Activated B cell treated with CpG ODN at 0.5 μM for 24 hours (primary cell): ENCODE data around the gene GEN1. TPM values are rescaled to one million over a fixed set of nuclear protein-coding genes. Genes with fewer than 3 reads are reported as not detected.

Source experiments
- ATAC-seq: fragments of 200-7000 bp; cut with Tn5 transposase; one replicate; pipeline ENCODE4 v1.10.0; 2021; ENCODE audit warnings: low read depth, mild to moderate bottlenecking, moderate library complexity
- CTCF ChIA-PET: fragments of 350-600 bp; sonication (Branson Sonifier 250); formaldehyde crosslinking; loops from one replicate; lab custom pipeline; 2021; ENCODE audit warnings: antibody characterized with exemption; lab: Charles Lee
- POLR2A ChIA-PET: fragments of 350-600 bp; sonication (Branson Sonifier 250); formaldehyde crosslinking; loops from one replicate; lab custom pipeline; 2021; ENCODE audit warnings: antibody characterized with exemption; lab: Charles Lee
- DNase-seq: peaks from one replicate; pipeline ENCODE4 v3.0.0; 2022
- H3K27ac Mint-ChIP-seq: one replicate; pipeline ENCODE4 v1.8.0; 2020; ENCODE audit warnings: mixed read lengths
- H3K27me3 Mint-ChIP-seq: one replicate; pipeline ENCODE4 v1.8.0; 2021; ENCODE audit warnings: mixed read lengths
- H3K36me3 Mint-ChIP-seq: one replicate; pipeline ENCODE4 v1.8.0; 2021; ENCODE audit warnings: low read depth, mixed read lengths
- H3K4me1 Mint-ChIP-seq: one replicate; pipeline ENCODE4 v1.8.0; 2021; ENCODE audit warnings: mixed read lengths
- H3K4me3 Mint-ChIP-seq: one replicate; pipeline ENCODE4 v1.8.0; 2020; ENCODE audit warnings: mild to moderate bottlenecking, mixed read lengths
- H3K9me3 Mint-ChIP-seq: one replicate; pipeline ENCODE4 v1.8.0; 2020; ENCODE audit warnings: mixed read lengths
- intact Hi-C: fragments of 100-400 bp; cut with micrococcal nuclease; formaldehyde crosslinking; loops from one replicate; pipeline ENCODE4 v1.15.1; 2024
- total RNA-seq: library from RNA; stranded (reverse); gene quantifications from 2 replicates; pipeline ENCODE4 v1.2.3, GENCODE V29; 2022
- TF ChIP-seq, protein P1 (sequence below): fragments of 200-600 bp; IDR thresholded peaks from one replicate; pipeline ENCODE4 v1.8.0; 2022; ENCODE audit warnings: antibody characterized with exemption, mild to moderate bottlenecking

Gene GEN1
- total RNA-seq, 1 donor from 2014 or later: 163 TPM

DNA sequence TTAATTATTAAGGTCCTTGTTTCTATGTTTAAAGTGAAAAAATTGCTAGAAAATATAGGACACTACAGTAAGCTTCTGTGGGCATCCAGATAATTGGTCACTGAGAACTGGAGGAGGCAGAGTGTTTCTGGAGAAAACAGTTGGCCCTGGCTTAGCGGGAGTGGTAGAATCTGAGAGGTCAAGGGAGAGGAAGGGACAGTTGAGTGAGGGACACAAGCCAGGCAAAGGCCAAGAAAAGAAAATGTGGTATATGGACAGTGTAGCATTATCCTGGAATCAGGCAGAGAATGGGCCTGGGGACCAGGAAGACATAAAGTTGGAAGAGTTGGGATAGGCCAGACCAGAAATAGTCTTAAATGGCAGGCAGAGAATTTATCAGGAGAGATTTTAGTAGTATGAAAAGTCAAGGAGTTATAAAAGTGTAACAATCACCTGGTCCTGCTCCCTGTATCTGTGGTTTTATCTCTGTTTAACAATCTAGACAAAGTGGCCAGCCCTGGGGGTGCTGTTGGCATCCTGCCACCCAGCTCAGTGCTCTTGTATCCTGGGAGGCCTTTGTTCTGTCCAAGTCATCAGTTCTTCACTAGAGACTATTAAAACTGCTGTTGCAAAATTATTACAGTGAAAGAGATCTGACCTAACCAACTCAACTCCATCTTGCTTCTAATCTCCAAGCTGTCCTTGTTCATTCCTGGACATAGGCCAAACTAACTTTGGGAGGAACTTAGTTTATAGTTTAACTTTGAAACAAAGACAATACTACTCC is 46.9 kb downstream of the GEN1 start:
- no peaks in the 10 kb centered on the region for H3K9me3 Mint-ChIP-seq
- CTCF ChIA-PET: no interaction called here
- peaks cover 72% of the 10 kb centered on the region for H3K4me1 Mint-ChIP-seq
- H3K4me3 Mint-ChIP-seq: peak overlapping the region; percentile 2
- TF ChIP-seq, protein P1, sequence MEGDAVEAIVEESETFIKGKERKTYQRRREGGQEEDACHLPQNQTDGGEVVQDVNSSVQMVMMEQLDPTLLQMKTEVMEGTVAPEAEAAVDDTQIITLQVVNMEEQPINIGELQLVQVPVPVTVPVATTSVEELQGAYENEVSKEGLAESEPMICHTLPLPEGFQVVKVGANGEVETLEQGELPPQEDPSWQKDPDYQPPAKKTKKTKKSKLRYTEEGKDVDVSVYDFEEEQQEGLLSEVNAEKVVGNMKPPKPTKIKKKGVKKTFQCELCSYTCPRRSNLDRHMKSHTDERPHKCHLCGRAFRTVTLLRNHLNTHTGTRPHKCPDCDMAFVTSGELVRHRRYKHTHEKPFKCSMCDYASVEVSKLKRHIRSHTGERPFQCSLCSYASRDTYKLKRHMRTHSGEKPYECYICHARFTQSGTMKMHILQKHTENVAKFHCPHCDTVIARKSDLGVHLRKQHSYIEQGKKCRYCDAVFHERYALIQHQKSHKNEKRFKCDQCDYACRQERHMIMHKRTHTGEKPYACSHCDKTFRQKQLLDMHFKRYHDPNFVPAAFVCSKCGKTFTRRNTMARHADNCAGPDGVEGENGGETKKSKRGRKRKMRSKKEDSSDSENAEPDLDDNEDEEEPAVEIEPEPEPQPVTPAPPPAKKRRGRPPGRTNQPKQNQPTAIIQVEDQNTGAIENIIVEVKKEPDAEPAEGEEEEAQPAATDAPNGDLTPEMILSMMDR: no peak
- POLR2A ChIA-PET: interaction anchor here (0.8 to 7.7 kb wide), 4 partner anchors 9 to 46 kb away, joined by 3 to 118 read pairs (median 11); partner anchors contain the start of genes GEN1 and SMC6
- H3K27ac Mint-ChIP-seq: peak overlapping the region; percentile 75
- DNase-seq: no peak
- ATAC-seq: no peak
- H3K36me3 Mint-ChIP-seq: no peaks in the 10 kb centered on the region
- intact Hi-C loops: no loop called here
- no peaks in the 10 kb centered on the region for H3K27me3 Mint-ChIP-seq

DNA sequence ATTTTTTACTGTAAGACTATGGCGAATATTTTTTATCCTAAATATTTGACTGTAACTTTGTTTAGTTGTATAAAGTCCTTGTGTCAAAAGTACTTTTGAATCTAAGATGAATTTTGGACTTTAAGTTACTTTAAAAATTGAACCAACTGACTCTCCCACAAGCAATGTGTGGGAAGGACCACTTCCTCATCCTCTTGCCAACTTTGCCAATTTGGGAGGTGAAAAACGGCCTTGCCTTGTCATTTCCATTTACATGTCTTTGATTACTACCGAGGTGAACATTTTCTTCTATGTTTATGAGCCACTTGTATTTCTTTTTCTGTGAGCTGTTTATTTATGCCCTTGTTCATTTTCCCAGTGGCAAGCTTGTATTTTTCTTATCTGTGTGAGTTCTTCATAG is 49.6 kb downstream of the GEN1 start:
- intact Hi-C loops: no loop called here
- peak overlapping the region; percentile 76 for H3K4me3 Mint-ChIP-seq
- H3K36me3 Mint-ChIP-seq: no peaks in the 10 kb centered on the region
- peak overlapping the region; percentile 97 for H3K27ac Mint-ChIP-seq
- no peaks in the 10 kb centered on the region for H3K27me3 Mint-ChIP-seq
- ChIA-PET POLR2A (interaction anchor here (1.4 to 7.7 kb wide), 6 partner anchors 9 to 52 kb away, joined by 3 to 172 read pairs (median 18); partner anchors contain the start of genes GEN1, MSGN1 and SMC6), CTCF (interaction anchor here (1.7 kb wide), 1 partner anchor 27 kb away, joined by 7 read pairs; no protein-coding TSS in a partner anchor)
- ATAC-seq: no peak
- DNase-seq: no peak
- H3K4me1 Mint-ChIP-seq: peaks cover 91% of the 10 kb centered on the region
- TF ChIP-seq, protein P1: no peak
- no peaks in the 10 kb centered on the region for H3K9me3 Mint-ChIP-seq

DNA sequence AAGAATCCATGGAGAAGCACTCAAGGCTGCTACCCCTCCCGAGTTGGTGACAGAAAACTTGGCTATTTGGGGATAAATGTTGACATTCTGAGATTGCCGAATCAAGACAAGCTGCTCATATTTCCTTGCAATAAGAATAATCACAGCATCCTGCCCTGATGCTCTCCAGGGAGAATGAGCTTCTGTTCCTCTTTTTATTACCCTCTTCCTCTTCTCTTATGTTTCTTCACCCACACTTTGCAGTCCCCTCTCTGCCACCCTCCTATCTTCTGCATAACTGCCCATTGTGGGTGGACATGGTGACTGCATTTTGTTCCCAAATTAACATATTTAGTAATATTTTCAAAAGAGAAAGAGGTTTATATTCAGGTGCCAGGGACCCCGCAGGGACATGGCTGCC is 50.4 kb downstream of the GEN1 start:
- intact Hi-C loops: loop anchor here (1.0 to 2.0 kb wide), 6 partner anchors 9 to 52 kb away; no protein-coding TSS in a partner anchor
- ATAC-seq (peak; percentile 82), DNase-seq (no peak)
- Mint-ChIP-seq H3K9me3 (no peaks in the 10 kb centered on the region), H3K4me3 (peak overlapping the region; percentile 76), H3K27ac (peak overlapping the region; percentile 97), H3K4me1 (peaks cover 84% of the 10 kb centered on the region), H3K27me3 (no peaks in the 10 kb centered on the region), H3K36me3 (no peaks in the 10 kb centered on the region)
- ChIA-PET CTCF (interaction anchor here (1.0 to 1.7 kb wide), 3 partner anchors 26 to 87 kb away, joined by 3 to 7 read pairs (median 4); no protein-coding TSS in a partner anchor), POLR2A (interaction anchor here (0.9 to 7.7 kb wide), 11 partner anchors 10 to 56 kb away, joined by 3 to 172 read pairs (median 15); partner anchors contain the start of genes GEN1, MSGN1 and SMC6)
- TF ChIP-seq, protein P1: no peak

DNA sequence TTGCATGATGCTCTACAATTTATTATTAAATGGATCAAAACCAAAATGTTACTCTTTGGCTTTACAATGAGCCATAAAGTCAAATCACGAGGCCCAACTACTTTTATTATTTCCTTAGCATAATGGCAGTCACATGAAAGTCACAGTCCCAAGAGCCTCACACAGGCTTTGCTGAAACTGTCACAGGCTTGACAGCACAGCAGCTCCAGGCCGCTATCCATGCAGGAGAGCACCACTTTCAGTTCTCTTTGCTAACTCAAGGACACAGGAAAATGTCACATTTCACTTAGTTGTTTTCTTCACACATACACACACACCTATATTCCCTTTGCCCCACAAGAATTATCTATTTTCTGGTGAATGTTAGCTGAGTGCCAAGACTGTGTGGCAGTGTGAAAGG is 51.2 kb downstream of the GEN1 start:
- H3K27ac Mint-ChIP-seq: peak overlapping the region; percentile 97
- no peaks in the 10 kb centered on the region for H3K27me3 Mint-ChIP-seq
- peaks cover 81% of the 10 kb centered on the region for H3K4me1 Mint-ChIP-seq
- ChIA-PET POLR2A (interaction anchor here (0.7 to 7.7 kb wide), 14 partner anchors 11 to 103 kb away, joined by 4 to 172 read pairs (median 8); partner anchors contain the start of genes GEN1, MSGN1 and SMC6), CTCF (interaction anchor here (0.6 to 1.6 kb wide), 5 partner anchors 8 to 86 kb away, joined by 3 to 8 read pairs (median 4); partner anchors contain the start of genes GEN1 and SMC6)
- TF ChIP-seq, protein P1: no peak
- no peaks in the 10 kb centered on the region for H3K36me3 Mint-ChIP-seq
- DNase-seq: no peak
- H3K4me3 Mint-ChIP-seq: peak overlapping the region; percentile 58
- no peaks in the 10 kb centered on the region for H3K9me3 Mint-ChIP-seq
- ATAC-seq: peak; percentile 65
- intact Hi-C loops: loop anchor here (2.0 kb wide), 1 partner anchor 16 kb away; no protein-coding TSS in a partner anchor
